ENCODE measurements around the gene PDSS1.

The PDSS1 gene

GRCh38 chr10:26725837-26726727 lies 28.6 kb downstream of the PDSS1 start:
- TF ChIP-seq TAF1 (IDR thresholded peaks at IDR 0.05; ENCODE audit: low read depth) = no peak
- no peak for TF ChIP-seq EGR1 (IDR thresholded peaks at IDR 0.05)
- TF ChIP-seq RAD21 (IDR thresholded peaks at IDR 0.05; ENCODE audit: low read depth) = peak; percentile 63
- TF ChIP-seq CREB1 (IDR thresholded peaks at IDR 0.05; ENCODE audit: low read depth) = no peak
- 0 out of 2 replicates have a peak, but pooled peaks have one; percentile 25 for TF ChIP-seq NFIC (IDR thresholded peaks at IDR 0.05)
- no peak for TF ChIP-seq ZBTB7A (IDR thresholded peaks at IDR 0.05; ENCODE audit: low read depth)
- no peak for TF ChIP-seq YY1 (IDR thresholded peaks at IDR 0.05; ENCODE audit: low read depth)

DNA sequence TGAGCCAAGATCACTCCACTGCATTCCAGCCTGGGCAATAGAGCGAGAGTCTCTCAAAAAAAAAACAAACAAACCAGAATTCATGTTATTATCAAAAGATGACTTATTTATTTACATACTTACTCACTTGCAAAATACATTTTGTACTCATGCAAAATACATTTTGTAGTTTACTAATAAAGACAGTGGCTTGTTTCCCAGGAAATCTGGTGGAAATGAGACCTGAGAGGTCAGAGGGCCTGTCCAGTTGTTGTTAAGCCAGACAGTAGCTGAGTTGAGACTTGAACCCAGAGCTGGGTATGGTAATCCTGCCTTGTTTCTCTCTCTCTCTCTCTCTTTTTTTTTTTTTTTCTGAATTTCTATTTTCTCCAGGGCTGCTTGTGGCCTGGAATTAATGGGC lies 29.5 kb downstream of the PDSS1 start:
- TF ChIP-seq CREB1 (IDR thresholded peaks at IDR 0.05; ENCODE audit: low read depth) (no peak), TCF12 (IDR thresholded peaks at IDR 0.05; ENCODE audit: low read depth) (no peak), RAD21 (IDR thresholded peaks at IDR 0.05; ENCODE audit: low read depth) (no peak), EP300 (IDR thresholded peaks at IDR 0.05; ENCODE audit: borderline replicate concordance) (no peak), YY1 (IDR thresholded peaks at IDR 0.05; ENCODE audit: low read depth) (no peak), FOXM1 (IDR thresholded peaks at IDR 0.05; ENCODE audit: borderline replicate concordance, low read depth) (no peak), ZBTB7A (IDR thresholded peaks at IDR 0.05; ENCODE audit: low read depth) (no peak), NFIC (IDR thresholded peaks at IDR 0.05) (no peak), TEAD4 (IDR thresholded peaks at IDR 0.05) (no peak), EGR1 (IDR thresholded peaks at IDR 0.05) (no peak), TAF1 (IDR thresholded peaks at IDR 0.05; ENCODE audit: low read depth) (no peak), CEBPB (IDR thresholded peaks at IDR 0.05) (no peak)
- TF ChIP-seq, protein P1, sequence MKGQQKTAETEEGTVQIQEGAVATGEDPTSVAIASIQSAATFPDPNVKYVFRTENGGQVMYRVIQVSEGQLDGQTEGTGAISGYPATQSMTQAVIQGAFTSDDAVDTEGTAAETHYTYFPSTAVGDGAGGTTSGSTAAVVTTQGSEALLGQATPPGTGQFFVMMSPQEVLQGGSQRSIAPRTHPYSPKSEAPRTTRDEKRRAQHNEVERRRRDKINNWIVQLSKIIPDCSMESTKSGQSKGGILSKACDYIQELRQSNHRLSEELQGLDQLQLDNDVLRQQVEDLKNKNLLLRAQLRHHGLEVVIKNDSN (IDR thresholded peaks at IDR 0.05) = no peak
- TF ChIP-seq, protein P2, sequence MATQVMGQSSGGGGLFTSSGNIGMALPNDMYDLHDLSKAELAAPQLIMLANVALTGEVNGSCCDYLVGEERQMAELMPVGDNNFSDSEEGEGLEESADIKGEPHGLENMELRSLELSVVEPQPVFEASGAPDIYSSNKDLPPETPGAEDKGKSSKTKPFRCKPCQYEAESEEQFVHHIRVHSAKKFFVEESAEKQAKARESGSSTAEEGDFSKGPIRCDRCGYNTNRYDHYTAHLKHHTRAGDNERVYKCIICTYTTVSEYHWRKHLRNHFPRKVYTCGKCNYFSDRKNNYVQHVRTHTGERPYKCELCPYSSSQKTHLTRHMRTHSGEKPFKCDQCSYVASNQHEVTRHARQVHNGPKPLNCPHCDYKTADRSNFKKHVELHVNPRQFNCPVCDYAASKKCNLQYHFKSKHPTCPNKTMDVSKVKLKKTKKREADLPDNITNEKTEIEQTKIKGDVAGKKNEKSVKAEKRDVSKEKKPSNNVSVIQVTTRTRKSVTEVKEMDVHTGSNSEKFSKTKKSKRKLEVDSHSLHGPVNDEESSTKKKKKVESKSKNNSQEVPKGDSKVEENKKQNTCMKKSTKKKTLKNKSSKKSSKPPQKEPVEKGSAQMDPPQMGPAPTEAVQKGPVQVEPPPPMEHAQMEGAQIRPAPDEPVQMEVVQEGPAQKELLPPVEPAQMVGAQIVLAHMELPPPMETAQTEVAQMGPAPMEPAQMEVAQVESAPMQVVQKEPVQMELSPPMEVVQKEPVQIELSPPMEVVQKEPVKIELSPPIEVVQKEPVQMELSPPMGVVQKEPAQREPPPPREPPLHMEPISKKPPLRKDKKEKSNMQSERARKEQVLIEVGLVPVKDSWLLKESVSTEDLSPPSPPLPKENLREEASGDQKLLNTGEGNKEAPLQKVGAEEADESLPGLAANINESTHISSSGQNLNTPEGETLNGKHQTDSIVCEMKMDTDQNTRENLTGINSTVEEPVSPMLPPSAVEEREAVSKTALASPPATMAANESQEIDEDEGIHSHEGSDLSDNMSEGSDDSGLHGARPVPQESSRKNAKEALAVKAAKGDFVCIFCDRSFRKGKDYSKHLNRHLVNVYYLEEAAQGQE (IDR thresholded peaks at IDR 0.05; ENCODE audit: low read depth) = no peak
- TF ChIP-seq, protein P3, sequence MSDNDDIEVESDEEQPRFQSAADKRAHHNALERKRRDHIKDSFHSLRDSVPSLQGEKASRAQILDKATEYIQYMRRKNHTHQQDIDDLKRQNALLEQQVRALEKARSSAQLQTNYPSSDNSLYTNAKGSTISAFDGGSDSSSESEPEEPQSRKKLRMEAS (IDR thresholded peaks at IDR 0.05) = no peak

- no peak for TF ChIP-seq TCF12 (IDR thresholded peaks at IDR 0.05; ENCODE audit: low read depth)
- no peak for TF ChIP-seq FOXM1 (IDR thresholded peaks at IDR 0.05; ENCODE audit: borderline replicate concordance, low read depth)
- TF ChIP-seq, protein P2 (IDR thresholded peaks at IDR 0.05; ENCODE audit: low read depth) = no peak
- TF ChIP-seq TAF1 (IDR thresholded peaks at IDR 0.05; ENCODE audit: low read depth) = no peak
- no peak for TF ChIP-seq EP300 (IDR thresholded peaks at IDR 0.05; ENCODE audit: borderline replicate concordance)
- TF ChIP-seq CREB1 (IDR thresholded peaks at IDR 0.05; ENCODE audit: low read depth) = no peak
- TF ChIP-seq CEBPB (IDR thresholded peaks at IDR 0.05) = no peak
- TF ChIP-seq YY1 (IDR thresholded peaks at IDR 0.05; ENCODE audit: low read depth) = no peak
- TF ChIP-seq RAD21 (IDR thresholded peaks at IDR 0.05; ENCODE audit: low read depth) = no peak
- TF ChIP-seq TEAD4 (IDR thresholded peaks at IDR 0.05) = no peak
- TF ChIP-seq EGR1 (IDR thresholded peaks at IDR 0.05) = no peak
Observed at GRCh38 chr10:26728957-26729356, 31.5 kb downstream of the PDSS1 start.

DNA sequence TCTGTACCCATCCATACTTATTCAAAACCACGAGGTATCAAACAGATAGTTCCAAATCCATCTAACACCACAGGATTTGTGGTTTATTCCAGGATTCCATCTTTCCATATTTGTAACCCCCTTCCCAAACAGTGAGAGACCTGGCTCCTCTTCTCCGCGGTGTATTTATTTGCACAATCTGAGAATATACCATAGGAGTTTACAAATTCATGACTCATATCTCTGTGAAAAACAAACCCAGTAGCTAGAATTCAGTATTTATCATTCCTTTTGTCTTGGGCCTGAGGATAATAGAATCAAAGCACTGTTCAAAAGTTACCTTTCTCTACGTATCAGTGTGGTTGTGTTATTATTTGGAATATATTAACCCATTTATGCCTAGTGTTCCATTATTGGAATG lies 31.9 kb downstream of the PDSS1 start:
- no peak for TF ChIP-seq NFIC (IDR thresholded peaks at IDR 0.05)
- no peak for TF ChIP-seq TAF1 (IDR thresholded peaks at IDR 0.05; ENCODE audit: low read depth)
- TF ChIP-seq RAD21 (IDR thresholded peaks at IDR 0.05; ENCODE audit: low read depth) = no peak
- TF ChIP-seq TEAD4 (IDR thresholded peaks at IDR 0.05) = no peak
- TF ChIP-seq FOXM1 (IDR thresholded peaks at IDR 0.05; ENCODE audit: borderline replicate concordance, low read depth) = no peak
- TF ChIP-seq ZBTB7A (IDR thresholded peaks at IDR 0.05; ENCODE audit: low read depth) = no peak
- TF ChIP-seq, protein P3 (IDR thresholded peaks at IDR 0.05) = no peak
- TF ChIP-seq, protein P1 (IDR thresholded peaks at IDR 0.05) = no peak
- TF ChIP-seq CEBPB (IDR thresholded peaks at IDR 0.05) = no peak
- TF ChIP-seq EP300 (IDR thresholded peaks at IDR 0.05; ENCODE audit: borderline replicate concordance) = no peak
- no peak for TF ChIP-seq YY1 (IDR thresholded peaks at IDR 0.05; ENCODE audit: low read depth)
- TF ChIP-seq TCF12 (IDR thresholded peaks at IDR 0.05; ENCODE audit: low read depth) = no peak

GRCh38 chr10:26730552-26730951 lies 33.1 kb downstream of the PDSS1 start:
- TF ChIP-seq YY1 (IDR thresholded peaks at IDR 0.05; ENCODE audit: low read depth) (no peak), ZBTB7A (IDR thresholded peaks at IDR 0.05; ENCODE audit: low read depth) (no peak), CREB1 (IDR thresholded peaks at IDR 0.05; ENCODE audit: low read depth) (no peak), RAD21 (IDR thresholded peaks at IDR 0.05; ENCODE audit: low read depth) (no peak), TCF12 (IDR thresholded peaks at IDR 0.05; ENCODE audit: low read depth) (no peak), EGR1 (IDR thresholded peaks at IDR 0.05) (no peak), TAF1 (IDR thresholded peaks at IDR 0.05; ENCODE audit: low read depth) (no peak), FOXM1 (IDR thresholded peaks at IDR 0.05; ENCODE audit: borderline replicate concordance, low read depth) (no peak), EP300 (IDR thresholded peaks at IDR 0.05; ENCODE audit: borderline replicate concordance) (no peak)
- TF ChIP-seq, protein P3 (IDR thresholded peaks at IDR 0.05) = no peak
- TF ChIP-seq, protein P2 (IDR thresholded peaks at IDR 0.05; ENCODE audit: low read depth) = no peak

Measured in Ishikawa (cell line).